Endothelial cell of umbilical vein (primary cell): ENCODE results near the gene SPEF1. TPM values are rescaled to one million over a fixed set of nuclear protein-coding genes. Genes with fewer than 3 reads are reported as not detected.

ENCODE experiments used
- BruUV-seq: library from RNA; stranded (reverse); fragments of 400-500 nt; replicated peaks from 2 replicates; lab custom pipeline; 2021; lab: Mats Ljungman, UMichigan
- CTCF ChIA-PET: fragments of 300-600, 350-600 bp; sonication (Branson Sonifier 250); formaldehyde crosslinking; loops from one replicate; lab custom pipeline; 2021; ENCODE audit warnings: antibody characterized with exemption, inconsistent platforms; lab: Charles Lee
- POLR2A ChIA-PET: fragments of 300-600, 350-600 bp; sonication (Branson Sonifier 250); formaldehyde crosslinking; loops from one replicate; lab custom pipeline; 2021; ENCODE audit warnings: antibody characterized with exemption, inconsistent platforms; lab: Charles Lee
- DNase-seq: peaks from one replicate; pipeline ENCODE4 v3.0.0-alpha.2; 2011; ENCODE audit warnings: low read depth, low spot score
- FAIRE-seq: peaks from 2 replicates; lab custom pipeline; 2011; peaks lifted over from hg19 to GRCh38; lab: Jason Lieb, UNC
- H2AFZ ChIP-seq: 2 replicates; pipeline ENCODE4 v1.6.0; 2012; ENCODE audit warnings: low read depth, low read length, control low read depth, inconsistent platforms
- H3K27ac ChIP-seq: 2 replicates; pipeline ENCODE4 v1.5.1; 2011; ENCODE audit warnings: low read depth, mild to moderate bottlenecking, control low read depth, low read length, moderate library complexity; ENCODE audit not compliant: insufficient read depth
- H3K27me3 ChIP-seq, 2 experiments: 2 replicates each; pipeline versions ENCODE4 v1.6.0 to v1.6.1; 2011; ENCODE audit warnings: low read length in 2 of 2, mixed read lengths in 1 of 2; ENCODE audit not compliant: control insufficient read depth in 2 of 2, insufficient read depth in 2 of 2
- H3K36me3 ChIP-seq, 2 experiments: 2 replicates in 1 of 2; 3 replicates in 1 of 2; pipeline ENCODE4 v1.5.1; 2011; ENCODE audit warnings: low read length in 2 of 2, mild to moderate bottlenecking in 1 of 2, moderate library complexity in 1 of 2; ENCODE audit not compliant: control insufficient read depth in 2 of 2, insufficient read depth in 2 of 2; ENCODE audit errors: extremely low read depth in 1 of 2
- H3K4me1 ChIP-seq: 3 replicates; pipeline ENCODE4 v1.5.1; 2011; ENCODE audit warnings: mild to moderate bottlenecking, low read length; ENCODE audit not compliant: control insufficient read depth, insufficient read depth; ENCODE audit errors: extremely low read depth
- H3K4me2 ChIP-seq: 2 replicates; pipeline ENCODE4 v1.6.1; 2011; ENCODE audit warnings: low read length, control low read depth, mixed read lengths; ENCODE audit not compliant: insufficient read depth
- H3K4me3 ChIP-seq, 3 experiments: fragments of 200-600 bp in 1 of 3; sonication (generic), shearing (Covaris generic) in 1 of 3; replicated peaks in 1 of 3; 2 replicates each; pipeline ENCODE4 v1.5.1; 2011 to 2016; ENCODE audit warnings: control low read depth in 3 of 3, low read length in 3 of 3, mild to moderate bottlenecking in 2 of 3, inconsistent platforms in 1 of 3, low read depth in 1 of 3, moderate library complexity in 1 of 3; ENCODE audit not compliant: insufficient read depth in 1 of 3
- H3K79me2 ChIP-seq: 2 replicates; pipeline ENCODE4 v1.6.0; 2012; ENCODE audit warnings: low read length, inconsistent platforms; ENCODE audit not compliant: control insufficient read depth, insufficient read depth
- H3K9ac ChIP-seq: replicated peaks from 2 replicates; pipeline ENCODE3; 2011; ENCODE audit warnings: low read length, control low read depth; ENCODE audit not compliant: insufficient read depth; ENCODE audit errors: extremely low read depth
- H3K9me1 ChIP-seq: replicated peaks from 3 replicates; pipeline ENCODE4 v1.6.0; 2011; ENCODE audit warnings: mild to moderate bottlenecking, low read length; ENCODE audit not compliant: control insufficient read depth, insufficient read depth; ENCODE audit errors: extremely low read depth
- H3K9me3 ChIP-seq: replicated peaks from 2 replicates; pipeline ENCODE4 v1.5.1; 2012; ENCODE audit warnings: low read length, inconsistent platforms; ENCODE audit not compliant: control insufficient read depth, insufficient read depth
- H4K20me1 ChIP-seq: replicated peaks from 2 replicates; pipeline ENCODE3; 2011; ENCODE audit warnings: mild to moderate bottlenecking, low read length; ENCODE audit not compliant: control insufficient read depth, insufficient read depth; ENCODE audit errors: extremely low read depth
- EZH2 ChIP-seq: IDR thresholded peaks from 2 replicates; pipeline ENCODE4 v1.6.1; 2012; ENCODE audit warnings: borderline replicate concordance, low read depth, mild to moderate bottlenecking, moderate library complexity, low read length, inconsistent platforms; ENCODE audit not compliant: severe bottlenecking
- FOS ChIP-seq: IDR thresholded peaks from 2 replicates; pipeline ENCODE4 v1.6.1; 2011; ENCODE audit warnings: mild to moderate bottlenecking, low read length, moderate library complexity, borderline replicate concordance; ENCODE audit not compliant: insufficient read depth
- GATA2 ChIP-seq: IDR thresholded peaks from 2 replicates; pipeline ENCODE4 v1.7.0; 2011; ENCODE audit warnings: low read depth, mild to moderate bottlenecking, moderate library complexity, mixed read lengths, low read length; ENCODE audit not compliant: insufficient read length, insufficient read depth
- JUN ChIP-seq: IDR thresholded peaks from 2 replicates; pipeline ENCODE4 v1.6.1; 2011; ENCODE audit warnings: borderline replicate concordance, low read depth; ENCODE audit not compliant: insufficient read length, insufficient read depth
- MYC ChIP-seq: IDR thresholded peaks from one replicate; pipeline ENCODE4 v1.6.1; 2011; ENCODE audit warnings: mild to moderate bottlenecking, low read depth, low read length
- POLR2A ChIP-seq: IDR thresholded peaks from 2 replicates; pipeline ENCODE4 v1.6.1; 2012; ENCODE audit warnings: low read depth, mild to moderate bottlenecking, control low read depth, low read length
- POLR2AphosphoS5 ChIP-seq: IDR thresholded peaks from 2 replicates; pipeline ENCODE4 v1.6.1; 2012; ENCODE audit warnings: low read depth, mild to moderate bottlenecking, control low read depth, low read length, moderate library complexity; ENCODE audit not compliant: insufficient read depth
- dilution Hi-C: fragments of 300-500 bp; cut with MboI; formaldehyde crosslinking; loops from one replicate; pipeline ENCODE4 v1.15.0; 2019; ENCODE audit warnings: low sequenced_read_pairs; ENCODE audit not compliant: extremely low pct_ligation_motif_present
- intact Hi-C: fragments of 100-400 bp; cut with micrococcal nuclease; formaldehyde crosslinking; loops from one replicate; pipeline ENCODE4 v1.10.0; 2022
- polyA plus RNA-seq, 4 experiments: library from polyadenylated mRNA; depleted of rRNA in 3 of 4; stranded (reverse) in 3 of 4; unstranded in 1 of 4; fragments of >200 nt; gene quantifications; 2 replicates each; pipeline versions ENCODE4 v1.2.1 to v1.2.3, GENCODE V29; 2011 to 2012; ENCODE audit warnings: missing spikeins in 1 of 4
- total RNA-seq: library from RNA; stranded (reverse); gene quantifications from 2 replicates; pipeline ENCODE4 v1.2.3, GENCODE V29; 2021
- TF ChIP-seq, protein P1 (sequence below), 2 donors: IDR thresholded peaks; 1 replicate in 1 of 2; 2 replicates in 1 of 2; pipeline ENCODE4 v1.5.1; 2011; ENCODE audit warnings: low read length in 2 of 2, mild to moderate bottlenecking in 2 of 2, moderate library complexity in 2 of 2, control low read depth in 1 of 2, inconsistent platforms in 1 of 2, low read depth in 1 of 2; ENCODE audit not compliant: insufficient read depth in 1 of 2; ENCODE audit errors: extremely low read depth in 1 of 2
- TF ChIP-seq, protein P2 (sequence below): IDR thresholded peaks from 2 replicates; pipeline ENCODE4 v1.6.1; 2011; ENCODE audit not compliant: insufficient read depth, insufficient read length

Gene SPEF1
- total and polyA plus RNA-seq, 2 donors (not counting 3 experiments of a cell fraction or from before 2014, with no cell fraction given), result 0.07 to 0.44 TPM

DNA sequence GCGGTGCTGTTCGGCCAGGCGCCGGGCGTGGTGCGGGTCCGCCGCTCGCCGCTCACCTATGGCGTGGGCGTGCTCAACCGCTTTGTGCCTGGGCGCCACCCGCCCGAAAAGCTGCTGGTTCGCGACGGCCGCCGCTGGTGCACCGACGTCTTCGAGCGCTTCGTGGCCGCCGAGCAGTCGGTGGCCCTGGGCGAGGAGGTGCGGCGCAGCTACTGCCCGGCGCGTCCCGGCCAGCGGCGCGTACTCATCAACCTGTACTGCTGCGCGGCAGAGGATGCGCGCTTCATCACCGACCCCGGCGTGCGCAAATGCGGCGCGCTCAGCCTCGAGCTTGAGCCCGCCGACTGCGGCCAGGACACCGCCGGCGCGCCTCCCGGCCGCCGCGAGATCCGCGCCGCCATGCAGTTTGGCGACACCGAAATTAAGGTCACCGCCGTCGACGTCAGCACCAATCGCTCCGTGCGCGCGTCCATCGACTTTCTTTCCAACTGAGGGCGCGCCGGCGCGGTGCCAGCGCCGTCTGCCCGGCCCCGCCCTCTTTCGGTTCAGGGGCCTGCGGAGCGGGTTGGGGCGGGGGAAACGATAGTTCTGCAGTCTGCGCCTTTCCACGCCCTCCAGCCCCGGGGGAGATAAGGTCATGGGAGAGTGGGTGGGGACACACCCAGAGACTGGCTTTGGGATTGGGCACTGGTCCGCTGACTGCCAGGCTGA, 29.4 kb downstream of the SPEF1 start:
- H3K9me1 ChIP-seq, result no peaks in the 10 kb centered on the region
- no peak overlapping the region for H3K4me2 ChIP-seq
- no peak overlapping the region for H3K27ac ChIP-seq
- H2AFZ ChIP-seq, result no peak overlapping the region
- H3K4me1 ChIP-seq, result no peaks in the 10 kb centered on the region
- H3K9me3 ChIP-seq, result no peaks in the 10 kb centered on the region
- DNase-seq, result no peak
- H4K20me1 ChIP-seq, result no peaks in the 10 kb centered on the region
- H3K4me3 ChIP-seq, result no peak overlapping the region
- no peak overlapping the region for H3K9ac ChIP-seq
- FAIRE-seq, result no peak
- no TSS peak for BruUV-seq
- intact Hi-C loops, result loop anchor here (5.0 kb wide), 1 partner anchor 75 kb away; no protein-coding TSS in a partner anchor
- TF ChIP-seq MYC (no peak), GATA2 (no peak), JUN (no peak), POLR2AphosphoS5 (no peak), POLR2A (no peak), EZH2 (no peak), FOS (no peak)
- TF ChIP-seq, protein P1, sequence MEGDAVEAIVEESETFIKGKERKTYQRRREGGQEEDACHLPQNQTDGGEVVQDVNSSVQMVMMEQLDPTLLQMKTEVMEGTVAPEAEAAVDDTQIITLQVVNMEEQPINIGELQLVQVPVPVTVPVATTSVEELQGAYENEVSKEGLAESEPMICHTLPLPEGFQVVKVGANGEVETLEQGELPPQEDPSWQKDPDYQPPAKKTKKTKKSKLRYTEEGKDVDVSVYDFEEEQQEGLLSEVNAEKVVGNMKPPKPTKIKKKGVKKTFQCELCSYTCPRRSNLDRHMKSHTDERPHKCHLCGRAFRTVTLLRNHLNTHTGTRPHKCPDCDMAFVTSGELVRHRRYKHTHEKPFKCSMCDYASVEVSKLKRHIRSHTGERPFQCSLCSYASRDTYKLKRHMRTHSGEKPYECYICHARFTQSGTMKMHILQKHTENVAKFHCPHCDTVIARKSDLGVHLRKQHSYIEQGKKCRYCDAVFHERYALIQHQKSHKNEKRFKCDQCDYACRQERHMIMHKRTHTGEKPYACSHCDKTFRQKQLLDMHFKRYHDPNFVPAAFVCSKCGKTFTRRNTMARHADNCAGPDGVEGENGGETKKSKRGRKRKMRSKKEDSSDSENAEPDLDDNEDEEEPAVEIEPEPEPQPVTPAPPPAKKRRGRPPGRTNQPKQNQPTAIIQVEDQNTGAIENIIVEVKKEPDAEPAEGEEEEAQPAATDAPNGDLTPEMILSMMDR (IDR thresholded peaks at IDR 0.05; ENCODE audit: extremely low read depth in 1 of 2, insufficient read depth in 1 of 2, low read depth in 1 of 2, low read length in 2 of 2), result no peak
- TF ChIP-seq, protein P2, sequence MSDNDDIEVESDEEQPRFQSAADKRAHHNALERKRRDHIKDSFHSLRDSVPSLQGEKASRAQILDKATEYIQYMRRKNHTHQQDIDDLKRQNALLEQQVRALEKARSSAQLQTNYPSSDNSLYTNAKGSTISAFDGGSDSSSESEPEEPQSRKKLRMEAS, result no peak
- peaks cover 0 to 10% of the 10 kb centered on the region in 2 experiments for H3K36me3 ChIP-seq
- dilution Hi-C loops, result no loop called here
- CTCF ChIA-PET, result interaction anchor here (0.9 to 5.7 kb wide), 20 partner anchors 12 to 334 kb away, joined by 3 to 76 read pairs (median 7); partner anchors contain the start of genes ADISSP, CENPB and SPEF1
- no peaks in the 10 kb centered on the region for H3K27me3 ChIP-seq
- no peaks in the 10 kb centered on the region for H3K79me2 ChIP-seq
- POLR2A ChIA-PET, result no interaction called here
